Panc1 (cell line): ENCODE results near the gene GLB1L3. TPM values are rescaled to one million over a fixed set of nuclear protein-coding genes. Genes with fewer than 3 reads are reported as not detected.

ENCODE experiments used
- ATAC-seq: fragments of 200-7000 bp; cut with Tn5 transposase; 2 replicates; pipeline ENCODE4 v1.9.1; 2020; ENCODE audit warnings: mild to moderate bottlenecking, moderate library complexity
- BruUV-seq: library from RNA; stranded (reverse); fragments of 400-500 nt; replicated peaks from 2 replicates; lab custom pipeline; 2021; lab: Mats Ljungman, UMichigan
- CTCF ChIA-PET: fragments of 300-600 bp; sonication (Branson Sonifier 250); formaldehyde crosslinking; loops from one replicate; lab custom pipeline; 2022; ENCODE audit warnings: antibody characterized with exemption; lab: Charles Lee
- POLR2A ChIA-PET: fragments of 300-600 bp; sonication (Branson Sonifier 250); formaldehyde crosslinking; loops from one replicate; lab custom pipeline; 2022; ENCODE audit warnings: antibody characterized with exemption; lab: Charles Lee
- DNase-seq: peaks from one replicate; pipeline ENCODE4 v3.0.0-alpha.2; 2010; ENCODE audit warnings: low read depth, low spot score
- H3K27ac ChIP-seq: 2 replicates; pipeline ENCODE4 v1.5.1; 2011; ENCODE audit warnings: mild to moderate bottlenecking, low read length, inconsistent platforms
- H3K27me3 ChIP-seq: fragments of 200-500 bp; sonication (Bioruptor generic); 2 replicates; pipeline ENCODE4 v1.6.0; 2014; ENCODE audit warnings: low read length, inconsistent platforms; ENCODE audit not compliant: control insufficient read depth, insufficient read depth
- H3K36me3 ChIP-seq: fragments of 200-500 bp; sonication (Bioruptor generic); 2 replicates; pipeline ENCODE4 v1.5.1; 2014; ENCODE audit warnings: inconsistent platforms, mild to moderate bottlenecking, low read length, moderate library complexity; ENCODE audit not compliant: control insufficient read depth, insufficient read depth
- H3K4me1 ChIP-seq: 2 replicates; pipeline ENCODE4 v1.5.1; 2011; ENCODE audit warnings: inconsistent platforms, mild to moderate bottlenecking, low read length, moderate library complexity; ENCODE audit not compliant: control insufficient read depth, insufficient read depth
- H3K4me3 ChIP-seq, 2 experiments: 2 replicates each; pipeline ENCODE4 v1.5.1; 2011 to 2012; ENCODE audit warnings: low read depth in 2 of 2, low read length in 2 of 2, mild to moderate bottlenecking in 2 of 2, inconsistent platforms in 1 of 2, moderate library complexity in 1 of 2
- H3K9me3 ChIP-seq: fragments of 200-500 bp; sonication (Bioruptor generic); 2 replicates; pipeline ENCODE4 v1.5.1; 2014; ENCODE audit warnings: low read depth, mild to moderate bottlenecking, inconsistent platforms, low read length, moderate library complexity; ENCODE audit not compliant: control insufficient read depth, insufficient read depth
- POLR2AphosphoS5 ChIP-seq: IDR thresholded peaks from 2 replicates; pipeline ENCODE4 v1.6.1; 2012; ENCODE audit warnings: mild to moderate bottlenecking, low read depth, low read length, moderate library complexity
- SIN3A ChIP-seq: IDR thresholded peaks from 2 replicates; pipeline ENCODE4 v1.6.1; 2012; ENCODE audit warnings: low read depth, mild to moderate bottlenecking, low read length, moderate library complexity, borderline replicate concordance; ENCODE audit not compliant: insufficient read depth
- TCF7L2 ChIP-seq: IDR thresholded peaks from 2 replicates; pipeline ENCODE4 v1.6.1; 2011; ENCODE audit warnings: mild to moderate bottlenecking, low read depth, low read length, inconsistent platforms
- in situ Hi-C: cut with HindIII; loops from 2 replicates; pipeline ENCODE4 v1.10.0; 2016; ENCODE audit warnings: low sequenced_read_pairs, low pct_unique_long_range_greater_than_20kb
- intact Hi-C: fragments of 100-400 bp; cut with micrococcal nuclease; formaldehyde crosslinking; loops from one replicate; pipeline ENCODE4 v1.10.0; 2022; ENCODE audit not compliant: unreplicated experiment
- total RNA-seq: library from RNA; stranded (reverse); gene quantifications from one replicate; pipeline ENCODE4 v1.2.1, GENCODE V29; 2021; ENCODE audit not compliant: unreplicated experiment
- TF ChIP-seq, protein P1 (sequence below): fragments of 450-650 bp; IDR thresholded peaks from 2 replicates; pipeline ENCODE4 v1.5.1; 2017; ENCODE audit warnings: mild to moderate bottlenecking
- TF ChIP-seq, protein P2 (sequence below), 2 experiments: IDR thresholded peaks; 2 replicates each; pipeline ENCODE4 v1.6.1; 2011 to 2012; ENCODE audit warnings: low read depth in 2 of 2, control low read depth in 1 of 2, low read length in 1 of 2, mild to moderate bottlenecking in 1 of 2, moderate library complexity in 1 of 2; ENCODE audit not compliant: insufficient read depth in 1 of 2

Gene GLB1L3
- total RNA-seq, 1 experiment from 2014 or later, result not detected

GRCh38 chr11:134338654-134339053 is 62.5 kb downstream of the GLB1L3 start:
- Histone ChIP-seq H3K9me3 (no peaks in the 10 kb centered on the region), H3K4me1 (no peaks in the 10 kb centered on the region), H3K36me3 (no peaks in the 10 kb centered on the region), H3K27ac (no peak overlapping the region), H3K27me3 (no peaks in the 10 kb centered on the region), H3K4me3 (no peak overlapping the region)
- DNase-seq (no peak), ATAC-seq (no peak)
- TF ChIP-seq POLR2AphosphoS5 (no peak), TCF7L2 (no peak), SIN3A (no peak)
- TF ChIP-seq, protein P1, sequence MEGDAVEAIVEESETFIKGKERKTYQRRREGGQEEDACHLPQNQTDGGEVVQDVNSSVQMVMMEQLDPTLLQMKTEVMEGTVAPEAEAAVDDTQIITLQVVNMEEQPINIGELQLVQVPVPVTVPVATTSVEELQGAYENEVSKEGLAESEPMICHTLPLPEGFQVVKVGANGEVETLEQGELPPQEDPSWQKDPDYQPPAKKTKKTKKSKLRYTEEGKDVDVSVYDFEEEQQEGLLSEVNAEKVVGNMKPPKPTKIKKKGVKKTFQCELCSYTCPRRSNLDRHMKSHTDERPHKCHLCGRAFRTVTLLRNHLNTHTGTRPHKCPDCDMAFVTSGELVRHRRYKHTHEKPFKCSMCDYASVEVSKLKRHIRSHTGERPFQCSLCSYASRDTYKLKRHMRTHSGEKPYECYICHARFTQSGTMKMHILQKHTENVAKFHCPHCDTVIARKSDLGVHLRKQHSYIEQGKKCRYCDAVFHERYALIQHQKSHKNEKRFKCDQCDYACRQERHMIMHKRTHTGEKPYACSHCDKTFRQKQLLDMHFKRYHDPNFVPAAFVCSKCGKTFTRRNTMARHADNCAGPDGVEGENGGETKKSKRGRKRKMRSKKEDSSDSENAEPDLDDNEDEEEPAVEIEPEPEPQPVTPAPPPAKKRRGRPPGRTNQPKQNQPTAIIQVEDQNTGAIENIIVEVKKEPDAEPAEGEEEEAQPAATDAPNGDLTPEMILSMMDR, result no peak
- TF ChIP-seq, protein P2, sequence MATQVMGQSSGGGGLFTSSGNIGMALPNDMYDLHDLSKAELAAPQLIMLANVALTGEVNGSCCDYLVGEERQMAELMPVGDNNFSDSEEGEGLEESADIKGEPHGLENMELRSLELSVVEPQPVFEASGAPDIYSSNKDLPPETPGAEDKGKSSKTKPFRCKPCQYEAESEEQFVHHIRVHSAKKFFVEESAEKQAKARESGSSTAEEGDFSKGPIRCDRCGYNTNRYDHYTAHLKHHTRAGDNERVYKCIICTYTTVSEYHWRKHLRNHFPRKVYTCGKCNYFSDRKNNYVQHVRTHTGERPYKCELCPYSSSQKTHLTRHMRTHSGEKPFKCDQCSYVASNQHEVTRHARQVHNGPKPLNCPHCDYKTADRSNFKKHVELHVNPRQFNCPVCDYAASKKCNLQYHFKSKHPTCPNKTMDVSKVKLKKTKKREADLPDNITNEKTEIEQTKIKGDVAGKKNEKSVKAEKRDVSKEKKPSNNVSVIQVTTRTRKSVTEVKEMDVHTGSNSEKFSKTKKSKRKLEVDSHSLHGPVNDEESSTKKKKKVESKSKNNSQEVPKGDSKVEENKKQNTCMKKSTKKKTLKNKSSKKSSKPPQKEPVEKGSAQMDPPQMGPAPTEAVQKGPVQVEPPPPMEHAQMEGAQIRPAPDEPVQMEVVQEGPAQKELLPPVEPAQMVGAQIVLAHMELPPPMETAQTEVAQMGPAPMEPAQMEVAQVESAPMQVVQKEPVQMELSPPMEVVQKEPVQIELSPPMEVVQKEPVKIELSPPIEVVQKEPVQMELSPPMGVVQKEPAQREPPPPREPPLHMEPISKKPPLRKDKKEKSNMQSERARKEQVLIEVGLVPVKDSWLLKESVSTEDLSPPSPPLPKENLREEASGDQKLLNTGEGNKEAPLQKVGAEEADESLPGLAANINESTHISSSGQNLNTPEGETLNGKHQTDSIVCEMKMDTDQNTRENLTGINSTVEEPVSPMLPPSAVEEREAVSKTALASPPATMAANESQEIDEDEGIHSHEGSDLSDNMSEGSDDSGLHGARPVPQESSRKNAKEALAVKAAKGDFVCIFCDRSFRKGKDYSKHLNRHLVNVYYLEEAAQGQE (IDR thresholded peaks at IDR 0.05; ENCODE audit: insufficient read depth in 1 of 2, low read depth in 2 of 2, low read length in 1 of 2), result no peak
- intact Hi-C loops, result no loop called here
- ChIA-PET POLR2A (no interaction called here), CTCF (no interaction called here)
- in situ Hi-C loops, result no loop called here
- BruUV-seq, result no TSS peak

- Histone ChIP-seq H3K27ac (no peak overlapping the region), H3K36me3 (no peaks in the 10 kb centered on the region), H3K9me3 (no peaks in the 10 kb centered on the region), H3K4me1 (no peaks in the 10 kb centered on the region), H3K27me3 (no peaks in the 10 kb centered on the region), H3K4me3 (no peak overlapping the region)
- ATAC-seq (no peak), DNase-seq (no peak)
- intact Hi-C loops (no loop called here), in situ Hi-C loops (no loop called here)
- POLR2A ChIA-PET, result no interaction called here
- BruUV-seq, result no TSS peak
- CTCF ChIA-PET, result no interaction called here
- no peak for TF ChIP-seq TCF7L2
- TF ChIP-seq SIN3A, result no peak
- TF ChIP-seq, protein P2 (IDR thresholded peaks at IDR 0.05; ENCODE audit: insufficient read depth in 1 of 2, low read depth in 2 of 2, low read length in 1 of 2), result no peak
- TF ChIP-seq POLR2AphosphoS5, result no peak
- TF ChIP-seq, protein P1, result no peak
Measured at GRCh38 chr11:134339756-134340155, 63.6 kb downstream of the GLB1L3 start.
